Stimulated activated CD8-positive, alpha-beta memory T cell treated with anti-CD3 and anti-CD28 coated beads, Interleukin-15, amount 100 ng/mL, for 4 hours (primary cell): Measurements from ENCODE around the gene ZCCHC9.

Experiments
- DNase-seq, 2 donors: peaks; one replicate each; pipeline ENCODE4 v3.0.0-alpha.2; 2020; ENCODE audit warnings: low read depth in 2 of 2

The ZCCHC9 gene

DNA sequence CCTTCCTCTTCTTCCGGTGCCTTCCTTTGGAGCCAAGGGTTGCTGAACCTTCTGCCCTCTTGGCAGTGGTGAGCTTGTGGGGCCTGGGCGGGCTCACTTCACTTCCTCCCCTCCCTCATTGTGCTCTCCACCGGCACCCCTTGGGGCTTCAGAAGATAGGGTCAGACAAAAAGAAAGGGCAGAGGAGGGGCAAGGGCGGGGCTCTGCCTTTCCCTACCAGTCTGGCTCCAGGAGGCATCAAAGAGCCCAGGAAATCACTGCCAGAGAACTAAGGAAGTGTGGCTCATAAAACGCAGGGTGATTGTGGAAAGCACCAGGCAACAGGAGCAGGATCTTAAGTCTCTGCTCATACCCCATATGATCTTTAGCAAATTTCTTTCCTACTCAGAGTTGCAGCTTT, 57.7 kb downstream of the ZCCHC9 start:
- DNase-seq: no peak

GRCh38 chr5:81359881-81360280, 58.5 kb downstream of the ZCCHC9 start:
- no peak for DNase-seq

DNA sequence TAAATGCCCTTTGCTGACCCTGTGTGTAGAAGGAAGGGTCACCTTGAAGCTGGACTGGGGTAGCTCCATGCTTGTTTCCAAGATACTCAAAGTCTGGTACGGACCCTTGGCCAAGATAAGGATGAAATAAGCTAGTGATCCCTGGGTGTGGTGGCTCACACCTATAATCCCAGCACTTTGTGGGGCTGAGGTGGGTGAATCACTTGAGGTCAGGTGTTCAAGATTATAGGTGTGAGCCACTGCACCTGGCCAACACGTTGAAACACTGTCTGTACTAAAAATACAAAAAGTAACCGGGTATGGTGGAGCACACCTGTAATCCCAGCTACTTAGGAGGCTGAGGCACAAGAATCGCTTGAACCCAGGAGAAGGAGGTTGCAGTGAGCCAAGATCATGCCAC, 59.3 kb downstream of the ZCCHC9 start:
- DNase-seq: no peak

- no peak for DNase-seq
These were observed 60.2 kb downstream of the ZCCHC9 start for GRCh38 chr5:81361600-81361999.
